IMR-90 (cell line): ENCODE measurements around the gene SLC27A4. TPM values are rescaled to one million over a fixed set of nuclear protein-coding genes. Genes with fewer than 3 reads are reported as not detected.

ENCODE experiments used
- ATAC-seq: fragments of 200-7000 bp; cut with Tn5 transposase; 2 replicates; pipeline ENCODE4 v1.9.1; 2020; ENCODE audit warnings: low read depth, mild to moderate bottlenecking, moderate library complexity
- BruUV-seq: library from RNA; stranded (reverse); fragments of 400-500 nt; replicated peaks from 2 replicates; lab custom pipeline; 2021; lab: Mats Ljungman, UMichigan
- CTCF ChIA-PET: fragments of 300-600 bp; formaldehyde crosslinking; extraction: SDS; loops from one replicate; lab custom pipeline; 2021; ENCODE audit warnings: antibody characterized with exemption; lab: Yijun Ruan, JAX
- POLR2A ChIA-PET: fragments of 300-600 bp; sonication (Branson Sonifier 250); formaldehyde crosslinking; loops from one replicate; lab custom pipeline; 2022; ENCODE audit warnings: antibody characterized with exemption; ENCODE audit not compliant: unreplicated experiment; lab: Charles Lee
- DNase-seq: peaks from one replicate; pipeline ENCODE4 v3.0.0; 2013
- H2AFZ ChIP-seq: replicated peaks from 2 replicates; pipeline ENCODE3; 2013; ENCODE audit warnings: low read length, mild to moderate bottlenecking; ENCODE audit not compliant: poor library complexity
- H2AK5ac ChIP-seq: 2 replicates; pipeline ENCODE4 v1.6.1; 2013; ENCODE audit warnings: low read depth, low read length, inconsistent platforms
- H2AK9ac ChIP-seq: replicated peaks from 2 replicates; pipeline ENCODE3; 2013; ENCODE audit warnings: mild to moderate bottlenecking, low read depth, low read length, moderate library complexity; ENCODE audit not compliant: poor library complexity
- H2BK120ac ChIP-seq: 2 replicates; pipeline ENCODE4 v1.6.1; 2013; ENCODE audit warnings: low read depth, low read length, inconsistent platforms
- H2BK15ac ChIP-seq: 3 replicates; pipeline ENCODE4 v1.6.1; 2013; ENCODE audit warnings: low read depth, low read length, inconsistent platforms
- H2BK20ac ChIP-seq: 2 replicates; pipeline ENCODE4 v1.6.1; 2013; ENCODE audit warnings: low read depth, mild to moderate bottlenecking, inconsistent platforms, low read length, moderate library complexity
- H2BK5ac ChIP-seq: 2 replicates; pipeline ENCODE4 v1.6.1; 2013; ENCODE audit warnings: mild to moderate bottlenecking, low read depth, low read length, inconsistent platforms; ENCODE audit not compliant: poor library complexity, severe bottlenecking
- H3K14ac ChIP-seq: replicated peaks from 2 replicates; pipeline ENCODE4 v1.6.1; 2013; ENCODE audit warnings: low read depth, low read length, inconsistent platforms
- H3K18ac ChIP-seq: 2 replicates; pipeline ENCODE4 v1.6.1; 2013; ENCODE audit warnings: low read depth, low read length, control low read depth
- H3K23ac ChIP-seq: 2 replicates; pipeline ENCODE4 v1.6.1; 2013; ENCODE audit warnings: low read depth, low read length, inconsistent platforms
- H3K27ac ChIP-seq: 2 replicates; pipeline ENCODE4 v1.5.1; 2013; ENCODE audit warnings: mild to moderate bottlenecking, control low read depth, low read length; ENCODE audit not compliant: insufficient read depth
- H3K27me3 ChIP-seq: 2 replicates; pipeline ENCODE4 v1.6.1; 2013; ENCODE audit warnings: low read length; ENCODE audit not compliant: control insufficient read depth, insufficient read depth
- H3K36me3 ChIP-seq: 2 replicates; pipeline ENCODE4 v1.6.1; 2013; ENCODE audit warnings: low read length, mixed read lengths; ENCODE audit not compliant: control insufficient read depth, insufficient read depth
- H3K4ac ChIP-seq: 2 replicates; pipeline ENCODE4 v1.6.1; 2013; ENCODE audit warnings: low read depth, low read length, inconsistent platforms
- H3K4me1 ChIP-seq: 2 replicates; pipeline ENCODE4 v1.6.1; 2013; ENCODE audit warnings: low read length, mixed read lengths; ENCODE audit not compliant: control insufficient read depth, insufficient read depth
- H3K4me2 ChIP-seq: 2 replicates; pipeline ENCODE4 v1.6.1; 2013; ENCODE audit warnings: low read depth, mild to moderate bottlenecking, control low read depth, low read length, moderate library complexity
- H3K4me3 ChIP-seq: 2 replicates; pipeline ENCODE4 v1.5.1; 2013; ENCODE audit warnings: low read depth, mild to moderate bottlenecking, control low read depth, low read length, moderate library complexity; ENCODE audit not compliant: insufficient read depth
- H3K56ac ChIP-seq: 2 replicates; pipeline ENCODE4 v1.6.1; 2013; ENCODE audit warnings: low read length, inconsistent platforms; ENCODE audit not compliant: insufficient read depth; ENCODE audit errors: extremely low read depth
- H3K79me1 ChIP-seq, 2 experiments: 2 replicates each; pipeline ENCODE4 v1.6.1; 2013; ENCODE audit warnings: low read length in 2 of 2, inconsistent platforms in 1 of 2, low read depth in 1 of 2
- H3K9ac ChIP-seq: 2 replicates; pipeline ENCODE4 v1.6.1; 2013; ENCODE audit warnings: low read depth, low read length, control low read depth
- H3K9me1 ChIP-seq: 2 replicates; pipeline ENCODE4 v1.6.1; 2013; ENCODE audit warnings: low read length, inconsistent platforms; ENCODE audit not compliant: insufficient read depth
- H3K9me3 ChIP-seq: 2 replicates; pipeline ENCODE4 v1.6.1; 2013; ENCODE audit warnings: low read length; ENCODE audit not compliant: control insufficient read depth, insufficient read depth
- H4K20me1 ChIP-seq: 2 replicates; pipeline ENCODE4 v1.6.1; 2013; ENCODE audit warnings: low read length, inconsistent platforms; ENCODE audit not compliant: insufficient read depth
- H4K5ac ChIP-seq: 2 replicates; pipeline ENCODE4 v1.6.1; 2013; ENCODE audit warnings: mild to moderate bottlenecking, low read depth, low read length, control low read depth
- H4K8ac ChIP-seq, 2 experiments: 2 replicates each; pipeline ENCODE4 v1.6.1; 2013; ENCODE audit warnings: low read depth in 2 of 2, low read length in 2 of 2, control low read depth in 1 of 2, inconsistent platforms in 1 of 2
- H4K91ac ChIP-seq: 2 replicates; pipeline ENCODE4 v1.6.1; 2013; ENCODE audit warnings: low read depth, low read length, inconsistent platforms; ENCODE audit not compliant: insufficient read depth
- BHLHE40 ChIP-seq: fragments of 150-350 bp; IDR thresholded peaks from 2 replicates; pipeline ENCODE4 v1.6.1; 2016; ENCODE audit warnings: mild to moderate bottlenecking, low read depth, low read length
- CHD1 ChIP-seq: IDR thresholded peaks from 2 replicates; pipeline ENCODE4 v1.6.1; 2012; ENCODE audit warnings: low read depth, low read length, improper control_type of control experiment
- MAFK ChIP-seq: IDR thresholded peaks from 2 replicates; pipeline ENCODE4 v1.6.1; 2012; ENCODE audit warnings: low read depth, low read length, improper control_type of control experiment
- MAZ ChIP-seq: IDR thresholded peaks from 2 replicates; pipeline ENCODE4 v1.6.1; 2012; ENCODE audit warnings: low read depth, mild to moderate bottlenecking, low read length, improper control_type of control experiment, moderate library complexity, borderline replicate concordance
- NFE2L2 ChIP-seq: fragments of 150-350 bp; IDR thresholded peaks from 2 replicates; pipeline ENCODE4 v1.6.1; 2016; ENCODE audit warnings: low read depth, mild to moderate bottlenecking, low read length
- POLR2A ChIP-seq: IDR thresholded peaks from 2 replicates; pipeline ENCODE4 v1.6.1; 2012; ENCODE audit warnings: mild to moderate bottlenecking, low read depth, low read length
- RAD21 ChIP-seq: IDR thresholded peaks from 2 replicates; pipeline ENCODE4 v1.6.1; 2012; ENCODE audit warnings: low read length, improper control_type of control experiment
- RCOR1 ChIP-seq: IDR thresholded peaks from 2 replicates; pipeline ENCODE4 v1.6.1; 2012; ENCODE audit warnings: mild to moderate bottlenecking, low read length, improper control_type of control experiment; ENCODE audit not compliant: insufficient replicate concordance
- RFX5 ChIP-seq: IDR thresholded peaks from 2 replicates; pipeline ENCODE4 v1.8.0; 2012; ENCODE audit warnings: low read depth, mild to moderate bottlenecking, low read length, moderate library complexity
- WGBS, 2 experiments: methylation state at CpG; one replicate each; pipeline versions ENCODE4 v1.1.5 to v1.1.7; 2013; ENCODE audit warnings: missing lambda C conversion rate in 2 of 2; ENCODE audit not compliant: insufficient read length in 1 of 2; ENCODE audit errors: extremely low coverage in 2 of 2; 5-methylcytosine and 5-hydroxymethylcytosine counted together
- dilution Hi-C: fragments of 300-500 bp; cut with HindIII; formaldehyde crosslinking; loops from one replicate; pipeline ENCODE4 v1.14.3; 2018; ENCODE audit warnings: low sequenced_read_pairs; ENCODE audit not compliant: unreplicated experiment
- in situ Hi-C: fragments of 300-500 bp; cut with MboI; formaldehyde crosslinking; loops from 3 replicates; pipeline ENCODE4 v1.14.3; 2019; ENCODE audit warnings: low sequenced_read_pairs, inconsistent platforms, mixed read lengths
- intact Hi-C: fragments of 100-400 bp; cut with micrococcal nuclease; formaldehyde crosslinking; loops from 2 replicates; pipeline ENCODE4 v1.10.0; 2022
- polyA plus RNA-seq, 3 experiments: library from polyadenylated mRNA; depleted of rRNA; stranded (reverse); fragments of >200 nt; gene quantifications; 2 replicates each; pipeline ENCODE4 v1.2.3, GENCODE V29; 2012; ENCODE audit warnings: low replicate concordance in 1 of 3
- total RNA-seq: library from RNA; depleted of rRNA; stranded (reverse); fragments of >200 nt; gene quantifications from 2 replicates; pipeline ENCODE4 v1.2.3, GENCODE V29; 2012
- TF ChIP-seq, protein P1 (sequence below): conservative IDR thresholded peaks from 2 replicates; pipeline ENCODE4 v1.5.1; 2012; ENCODE audit warnings: mild to moderate bottlenecking, low read depth, low read length, improper control_type of control experiment
- TF ChIP-seq, protein P2 (sequence below): fragments of 150-350 bp; IDR thresholded peaks from 2 replicates; pipeline ENCODE4 v1.6.1; 2017; ENCODE audit warnings: mild to moderate bottlenecking, antibody characterized with exemption, low read length, low read depth

Gene SLC27A4
- total and polyA plus RNA-seq, 2 of the 4 experiments (the other 2 are of a cell fraction), result 9.7 to 13.7 TPM

DNA sequence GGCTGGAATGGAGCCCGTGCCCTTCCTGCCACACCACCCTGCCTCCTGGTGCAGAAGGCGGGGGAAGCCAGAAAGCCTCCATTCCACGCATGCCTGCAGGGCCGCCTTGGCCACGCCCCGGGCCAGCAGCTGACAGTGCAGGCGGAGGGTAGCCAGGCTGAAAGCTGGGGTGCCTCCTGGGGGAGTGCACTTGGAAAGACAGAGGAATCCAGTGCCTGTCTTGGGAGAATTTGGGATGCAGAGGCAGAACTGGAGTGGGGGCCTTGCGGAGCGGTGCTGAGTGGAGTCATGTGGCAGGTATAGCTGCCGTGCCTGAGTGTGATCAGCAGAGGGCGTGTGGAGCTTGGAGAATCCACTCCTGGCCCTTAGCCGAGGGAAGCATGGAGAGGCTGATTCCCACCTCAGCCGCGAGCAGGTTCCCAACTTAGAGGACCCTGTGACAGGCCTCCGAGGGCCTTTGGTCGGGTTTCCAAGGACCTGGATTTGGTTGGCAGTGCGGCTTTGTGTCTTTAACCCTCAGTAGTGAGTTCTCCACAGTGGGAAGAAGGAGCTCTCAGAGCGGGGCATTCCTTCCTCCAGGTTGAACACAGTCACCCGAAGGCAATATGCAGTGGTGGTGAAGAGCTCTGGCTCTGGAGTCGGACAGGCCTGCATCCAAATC lies 21.8 kb downstream of the SLC27A4 start (continued):
- TF ChIP-seq, protein P1, sequence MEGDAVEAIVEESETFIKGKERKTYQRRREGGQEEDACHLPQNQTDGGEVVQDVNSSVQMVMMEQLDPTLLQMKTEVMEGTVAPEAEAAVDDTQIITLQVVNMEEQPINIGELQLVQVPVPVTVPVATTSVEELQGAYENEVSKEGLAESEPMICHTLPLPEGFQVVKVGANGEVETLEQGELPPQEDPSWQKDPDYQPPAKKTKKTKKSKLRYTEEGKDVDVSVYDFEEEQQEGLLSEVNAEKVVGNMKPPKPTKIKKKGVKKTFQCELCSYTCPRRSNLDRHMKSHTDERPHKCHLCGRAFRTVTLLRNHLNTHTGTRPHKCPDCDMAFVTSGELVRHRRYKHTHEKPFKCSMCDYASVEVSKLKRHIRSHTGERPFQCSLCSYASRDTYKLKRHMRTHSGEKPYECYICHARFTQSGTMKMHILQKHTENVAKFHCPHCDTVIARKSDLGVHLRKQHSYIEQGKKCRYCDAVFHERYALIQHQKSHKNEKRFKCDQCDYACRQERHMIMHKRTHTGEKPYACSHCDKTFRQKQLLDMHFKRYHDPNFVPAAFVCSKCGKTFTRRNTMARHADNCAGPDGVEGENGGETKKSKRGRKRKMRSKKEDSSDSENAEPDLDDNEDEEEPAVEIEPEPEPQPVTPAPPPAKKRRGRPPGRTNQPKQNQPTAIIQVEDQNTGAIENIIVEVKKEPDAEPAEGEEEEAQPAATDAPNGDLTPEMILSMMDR, result peak; percentile 89

DNA sequence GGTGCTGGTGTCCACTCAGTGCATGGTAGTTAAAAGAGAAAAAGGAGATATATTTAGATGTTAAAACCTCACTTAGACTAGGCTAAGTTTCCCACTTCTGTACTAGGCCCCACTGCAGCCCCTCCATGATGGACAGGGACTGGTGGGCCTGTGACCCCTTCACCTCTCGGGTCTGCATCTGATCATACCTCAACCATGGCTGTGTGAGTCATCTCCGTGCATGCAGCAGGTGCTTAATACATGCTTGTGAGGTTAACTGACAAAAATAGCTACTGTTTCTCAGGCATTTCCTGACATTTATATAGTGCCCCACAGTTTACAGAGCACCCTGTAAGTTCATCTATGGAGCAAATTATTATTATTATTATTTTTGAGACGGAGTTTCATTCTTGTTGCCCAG lies 22.4 kb downstream of the SLC27A4 start:
- Histone ChIP-seq H4K91ac (no peak overlapping the region), H3K18ac (no peak overlapping the region), H3K27ac (no peak overlapping the region), H3K9me1 (peaks cover 8% of the 10 kb centered on the region), H3K4me1 (peaks cover 10% of the 10 kb centered on the region; the same call in 1 of the 2 replicates), H3K79me1 (no peaks in the 10 kb centered on the region; a peak in 1 of 4 replicates), H4K8ac (peak overlapping the region in 1 of 2 experiments; percentile 2; a peak in 2 of 4 replicates), H3K9ac (no peak overlapping the region), H2BK15ac (no peak overlapping the region), H3K4me3 (no peak overlapping the region), H3K56ac (no peak overlapping the region), H3K27me3 (no peaks in the 10 kb centered on the region), H2BK20ac (no peak overlapping the region), H2AK9ac (no peak overlapping the region), H4K20me1 (no peaks in the 10 kb centered on the region), H3K14ac (no peak overlapping the region), H4K5ac (no peak overlapping the region), H2BK120ac (no peak overlapping the region), H3K4ac (no peak overlapping the region), H2AK5ac (no peak overlapping the region), H2BK5ac (no peak overlapping the region), H3K4me2 (no peak overlapping the region), H3K23ac (no peak overlapping the region), H3K36me3 (0 out of 2 replicates have a peak, but pooled peaks cover 2% of the 10 kb centered on the region), H3K9me3 (no peaks in the 10 kb centered on the region), H2AFZ (no peak overlapping the region)
- dilution Hi-C loops, result no loop called here
- DNase-seq, result no peak
- BruUV-seq, result no TSS peak
- in situ Hi-C loops, result no loop called here
- WGBS, 2 experiments, result 100% methylated on average over 1 of the region's 3 CpGs; no CpG with 5 or more reads in 1 of the 2 experiments
- TF ChIP-seq RCOR1 (no peak), POLR2A (no peak), CHD1 (no peak), NFE2L2 (no peak), RFX5 (no peak), MAZ (no peak), RAD21 (no peak), MAFK (no peak), BHLHE40 (no peak)
- TF ChIP-seq, protein P2, sequence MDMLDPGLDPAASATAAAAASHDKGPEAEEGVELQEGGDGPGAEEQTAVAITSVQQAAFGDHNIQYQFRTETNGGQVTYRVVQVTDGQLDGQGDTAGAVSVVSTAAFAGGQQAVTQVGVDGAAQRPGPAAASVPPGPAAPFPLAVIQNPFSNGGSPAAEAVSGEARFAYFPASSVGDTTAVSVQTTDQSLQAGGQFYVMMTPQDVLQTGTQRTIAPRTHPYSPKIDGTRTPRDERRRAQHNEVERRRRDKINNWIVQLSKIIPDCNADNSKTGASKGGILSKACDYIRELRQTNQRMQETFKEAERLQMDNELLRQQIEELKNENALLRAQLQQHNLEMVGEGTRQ, result no peak
- TF ChIP-seq, protein P1, result no peak
- ChIA-PET CTCF (interaction anchor here (0.5 to 1.7 kb wide), 10 partner anchors 8 to 193 kb away, joined by 3 to 8 read pairs (median 3); partner anchors contain the start of genes CERCAM and URM1), POLR2A (interaction anchor here (0.6 to 1.4 kb wide), 2 partner anchors 9 to 33 kb away, joined by 5 to 18 read pairs; partner anchors contain the start of gene URM1)
- no peak for ATAC-seq
- intact Hi-C loops, result loop anchor here (1.0 kb wide), 2 partner anchors 50 to 67 kb away; no protein-coding TSS in a partner anchor
